Right ventricle myocardium superior (tissue), 1 donor: ENCODE measurements around the gene ZNF831. TPM values are rescaled to one million over a fixed set of nuclear protein-coding genes. Genes with fewer than 3 reads are reported as not detected.

ENCODE experiments used
- ATAC-seq: fragments of 200-7000 bp; cut with Tn5 transposase; one replicate; pipeline ENCODE4 v1.9.1; 2020; ENCODE audit warnings: mild to moderate bottlenecking; ENCODE audit not compliant: poor library complexity
- DNase-seq: peaks from one replicate; pipeline ENCODE4 v3.0.0-alpha.2; 2020
- intact Hi-C: fragments of 100-400 bp; cut with DNase I; formaldehyde crosslinking; loops from one replicate; pipeline ENCODE4 v1.11.2; 2022
- total RNA-seq: library from RNA; stranded (reverse); fragmentation: NEBNext Ultra II Directional; extraction: Animal tissue kit (Norgen Biotek cat#: 25700); gene quantifications from one replicate; pipeline ENCODE4 v1.2.1, GENCODE V29; 2021
- donor health status: DM: no; HTN: yes; CAD: no; lungs with severe emphysema.

Gene ZNF831
- total RNA-seq, 1 donor from 2014 or later = 0.08 TPM

- ATAC-seq = no peak
- DNase-seq = no peak
- intact Hi-C loops = no loop called here
These were observed 30.7 kb downstream of the ZNF831 start for GRCh38 chr20:59194023-59194935.

- intact Hi-C loops = no loop called here
- DNase-seq = no peak
- no peak for ATAC-seq
These were observed 31.8 kb downstream of the ZNF831 start for GRCh38 chr20:59195316-59195993.

- no peak for DNase-seq
- ATAC-seq = no peak
These were observed 40.7 kb downstream of the ZNF831 start for GRCh38 chr20:59204165-59204894.

GRCh38 chr20:59205044-59205443 is 41.4 kb downstream of the ZNF831 start:
- DNase-seq = no peak
- intact Hi-C loops = no loop called here
- ATAC-seq = no peak

More at GRCh38 chr20:59204165-59204894, 40.7 kb downstream of the ZNF831 start:
- intact Hi-C loops = no loop called here

DNA sequence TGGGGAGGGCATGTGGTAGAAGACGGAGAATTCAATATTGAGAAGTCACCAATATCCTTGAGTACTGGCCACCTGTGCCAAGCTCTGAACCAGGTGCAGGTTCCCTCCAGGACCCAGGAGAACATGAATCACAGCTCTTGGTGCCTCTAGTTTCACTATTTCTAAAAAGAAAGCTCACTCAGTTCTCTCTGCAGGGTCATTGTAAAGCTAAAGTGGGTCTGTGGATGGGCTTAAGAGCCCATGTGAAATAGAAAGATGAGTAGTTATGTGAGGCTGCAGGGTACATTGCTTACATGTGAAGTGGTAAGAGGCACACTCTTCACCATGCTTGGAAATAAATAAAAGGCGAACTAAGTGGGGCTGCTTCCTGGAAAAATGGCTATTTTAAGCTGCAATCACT is 43.6 kb downstream of the ZNF831 start:
- intact Hi-C loops = no loop called here
- ATAC-seq (no peak), DNase-seq (no peak)

DNA sequence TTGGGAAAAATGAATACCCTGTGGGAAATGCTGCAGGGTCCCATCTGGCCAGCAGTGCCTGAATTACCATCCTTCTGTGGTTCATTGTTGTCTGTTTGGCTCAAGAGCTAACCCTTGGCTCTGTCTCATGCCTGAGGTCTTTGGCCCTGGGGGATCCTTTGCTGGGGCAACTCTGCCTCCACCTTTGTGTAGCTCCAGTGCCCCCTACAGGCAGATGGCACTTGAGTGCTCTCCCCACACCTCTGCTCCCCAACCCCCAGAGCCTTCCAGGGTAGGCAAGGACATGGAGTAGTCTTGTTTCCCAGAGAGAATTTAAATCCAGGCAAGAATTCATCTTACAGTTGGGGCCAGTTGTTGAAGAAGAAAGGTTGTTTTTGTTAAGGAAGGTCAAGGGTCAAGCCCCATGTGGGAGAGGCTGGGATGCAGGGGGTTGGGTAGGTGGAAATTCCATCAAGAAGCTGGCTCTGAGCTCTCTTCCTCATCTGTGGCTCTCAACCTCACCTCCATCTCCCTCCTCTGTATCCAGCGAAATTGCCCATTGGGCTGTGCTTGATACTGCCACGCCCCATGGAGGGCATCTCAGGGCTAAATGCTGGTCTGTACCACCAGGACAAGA is 44.2 kb downstream of the ZNF831 start:
- intact Hi-C loops = no loop called here
- DNase-seq = peak; percentile 62
- peak; percentile 76 for ATAC-seq

DNA sequence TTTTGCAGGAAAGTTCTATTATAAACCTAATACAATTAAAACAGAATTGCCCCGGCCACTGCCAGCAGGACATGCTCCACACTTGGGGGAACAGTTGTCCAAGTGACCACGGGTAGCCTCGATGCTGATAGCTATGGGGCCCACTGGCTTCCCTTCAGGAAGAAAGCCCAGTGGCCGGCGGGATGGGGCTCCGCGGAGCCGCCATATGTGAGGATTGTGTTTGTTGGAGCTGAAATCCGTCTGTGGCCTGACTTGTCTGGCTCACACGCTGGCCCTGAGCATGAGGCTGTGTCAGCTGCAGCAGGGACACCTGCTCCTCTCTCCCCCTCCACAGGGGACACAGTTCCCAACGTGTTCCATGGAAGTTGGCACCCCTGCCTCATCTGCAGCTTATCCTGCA is 46.6 kb downstream of the ZNF831 start:
- ATAC-seq (no peak), DNase-seq (no peak)
- intact Hi-C loops = loop anchor here (10.0 kb wide), 1 partner anchor 45 kb away; the partner anchor contains the start of gene ZNF831

DNA sequence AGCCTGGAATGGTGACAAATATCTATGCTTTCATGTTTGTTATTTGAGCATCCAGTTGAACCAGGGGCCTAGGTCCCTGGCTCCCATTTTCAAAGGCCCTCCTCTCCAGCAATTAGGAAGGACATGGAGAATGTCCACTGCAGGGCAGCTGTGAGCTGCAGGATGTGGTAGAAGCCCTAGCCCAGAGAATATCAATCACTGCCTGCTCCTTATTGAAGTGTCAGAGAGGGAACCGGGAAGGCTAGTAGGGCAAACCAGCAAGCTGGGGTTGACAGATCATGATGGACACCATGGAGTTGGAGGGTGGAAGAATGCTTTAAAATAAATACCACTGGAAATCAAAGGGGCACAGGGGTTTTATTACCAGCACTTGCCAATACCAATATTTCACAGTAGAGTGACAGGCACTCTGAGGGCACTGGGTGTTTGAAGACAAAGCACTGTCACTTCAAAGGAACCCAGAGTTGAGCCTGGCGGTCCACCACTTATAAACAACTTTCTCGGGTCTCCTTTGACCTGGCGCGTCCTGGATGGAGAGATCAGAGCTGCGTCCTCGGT is 47.7 kb downstream of the ZNF831 start:
- DNase-seq = no peak
- intact Hi-C loops = loop anchor here (10.0 kb wide), 1 partner anchor 46 kb away; the partner anchor contains the start of gene ZNF831
- no peak for ATAC-seq

- intact Hi-C loops = loop anchor here (10.0 kb wide), 1 partner anchor 49 kb away; the partner anchor contains the start of gene ZNF831
These were observed 50.5 kb downstream of the ZNF831 start for GRCh38 chr20:59214073-59214472.

GRCh38 chr20:59214606-59215547 is 51.3 kb downstream of the ZNF831 start:
- no peak for ATAC-seq
- DNase-seq = no peak
- intact Hi-C loops = loop anchor here (10.0 kb wide), 1 partner anchor 50 kb away; the partner anchor contains the start of gene ZNF831

More at GRCh38 chr20:59214073-59214472, 50.5 kb downstream of the ZNF831 start:
- DNase-seq = no peak
- no peak for ATAC-seq

DNA sequence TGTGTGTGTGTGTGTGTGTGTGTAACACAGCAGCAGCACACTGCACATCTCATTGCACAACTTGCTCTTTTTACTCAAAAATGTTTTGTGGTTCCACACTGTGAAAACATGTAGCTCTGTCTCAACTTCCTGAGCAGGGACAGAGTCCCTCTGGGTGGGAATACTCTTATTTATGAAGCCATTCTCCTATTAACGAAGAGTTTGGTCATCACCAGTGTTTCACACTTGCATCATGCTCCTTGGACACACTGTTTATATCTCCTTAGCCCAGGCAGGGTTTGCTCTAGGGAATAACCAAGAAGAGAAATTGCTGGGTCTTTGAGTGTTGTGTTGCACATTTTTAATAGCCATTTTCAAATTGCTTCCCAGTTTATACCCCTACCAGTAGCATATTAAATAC is 53.6 kb downstream of the ZNF831 start:
- ATAC-seq (peak; percentile 56), DNase-seq (no peak)
- intact Hi-C loops = loop anchor here (10.0 kb wide), 1 partner anchor 52 kb away; the partner anchor contains the start of gene ZNF831

- intact Hi-C loops = loop anchor here (10.0 kb wide), 1 partner anchor 53 kb away; the partner anchor contains the start of gene ZNF831
- DNase-seq = no peak
- ATAC-seq = no peak
These were observed 54.2 kb downstream of the ZNF831 start for GRCh38 chr20:59217794-59218280.

DNA sequence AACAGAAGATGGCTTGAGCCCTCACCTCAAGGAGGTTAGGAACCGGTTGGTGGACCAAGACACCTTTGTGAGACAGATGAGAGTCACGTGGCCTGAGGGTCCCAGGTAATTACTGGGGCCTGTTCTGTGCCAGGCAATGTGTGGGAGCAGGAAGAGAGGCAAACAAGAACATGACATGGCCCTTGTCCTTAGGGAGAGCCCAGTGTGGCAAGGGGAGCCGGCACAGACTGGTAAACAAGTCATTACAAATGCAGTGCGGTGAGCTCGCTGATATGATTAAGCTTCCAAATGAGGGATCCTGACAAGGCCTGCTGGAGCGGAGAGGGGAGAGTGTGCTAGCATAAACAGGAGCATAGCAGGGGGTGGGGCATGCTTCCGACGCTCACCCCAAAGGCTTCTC is 55.6 kb downstream of the ZNF831 start:
- intact Hi-C loops = loop anchor here (10.0 kb wide), 1 partner anchor 54 kb away; the partner anchor contains the start of gene ZNF831
- no peak for ATAC-seq

GRCh38 chr20:59220161-59220560 is 56.5 kb downstream of the ZNF831 start:
- DNase-seq = no peak
- intact Hi-C loops = loop anchor here (5.0 kb wide), 1 partner anchor 348 kb away; no protein-coding TSS in a partner anchor
- no peak for ATAC-seq

More for the DNA sequence above, 55.6 kb downstream of the ZNF831 start:
- DNase-seq = no peak

DNA sequence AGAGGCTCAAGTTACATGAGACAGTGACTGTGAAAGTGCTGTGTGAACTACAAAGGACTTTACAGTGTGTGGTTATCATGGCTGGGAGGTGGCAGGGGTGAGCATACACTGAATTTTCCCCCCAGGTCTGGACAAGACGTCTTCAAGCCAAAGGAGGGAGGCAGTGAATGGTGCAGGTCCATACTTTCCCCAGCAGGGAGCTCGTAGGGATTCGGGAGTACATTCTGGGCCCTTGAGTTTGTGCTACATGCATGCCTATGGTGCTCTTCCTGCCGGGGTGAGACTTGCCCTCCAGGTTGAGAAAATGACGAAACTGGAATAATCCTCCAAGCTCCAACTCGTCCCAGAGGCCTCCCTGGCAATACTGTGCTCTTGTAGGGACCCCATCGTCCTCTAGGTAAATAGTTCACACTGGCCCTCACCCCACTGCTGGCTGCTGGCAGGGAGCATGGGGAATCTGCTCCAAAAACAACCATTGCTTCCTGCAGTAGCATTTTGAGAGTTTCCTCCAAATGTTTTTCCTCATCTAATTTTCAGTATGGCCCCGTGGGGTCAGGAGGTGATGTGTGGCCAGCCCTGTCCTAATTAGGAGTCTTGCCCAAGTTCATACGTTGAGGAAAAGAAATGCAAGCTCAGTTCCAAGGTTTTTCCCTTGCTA is 57.6 kb downstream of the ZNF831 start:
- intact Hi-C loops = loop anchor here (5.0 kb wide), 1 partner anchor 349 kb away; no protein-coding TSS in a partner anchor

GRCh38 chr20:59221707-59222252 is 58.2 kb downstream of the ZNF831 start:
- ATAC-seq (no peak), DNase-seq (no peak)
- intact Hi-C loops = loop anchor here (2.0 to 5.0 kb wide), 2 partner anchors 135 to 349 kb away; no protein-coding TSS in a partner anchor

More for the DNA sequence above, 57.6 kb downstream of the ZNF831 start:
- ATAC-seq = peak; percentile 67
- peak; percentile 61 for DNase-seq
